H1 (cell line): Measurements from ENCODE around the gene IQCM.

Experiments used
- CTCF ChIP-seq, 3 experiments: IDR thresholded peaks; 1 replicate in 2 of 3; 2 replicates in 1 of 3; pipeline versions ENCODE4 v1.5.1 to v1.6.1; 2011; ENCODE audit warnings: low read length in 3 of 3, mild to moderate bottlenecking in 3 of 3, inconsistent platforms in 2 of 3, low read depth in 1 of 3, moderate library complexity in 1 of 3; ENCODE audit not compliant: insufficient read depth in 1 of 3; ENCODE audit errors: control extremely low read depth in 1 of 3
- JUN ChIP-seq: IDR thresholded peaks from 2 replicates; pipeline ENCODE4 v1.6.1; 2011; ENCODE audit warnings: low read depth, mild to moderate bottlenecking, improper control_type of control experiment, low read length
- POLR2A ChIP-seq, 2 experiments: IDR thresholded peaks; 1 replicate in 1 of 2; 2 replicates in 1 of 2; pipeline ENCODE4 v1.6.1; 2011; ENCODE audit warnings: low read depth in 2 of 2, low read length in 2 of 2, mild to moderate bottlenecking in 2 of 2; ENCODE audit errors: control extremely low read depth in 1 of 2
- POLR2AphosphoS5 ChIP-seq: IDR thresholded peaks from 2 replicates; pipeline ENCODE4 v1.6.1; 2011; ENCODE audit warnings: low read depth, low read length
- TAF1 ChIP-seq: IDR thresholded peaks from 2 replicates; pipeline ENCODE4 v1.6.1; 2011; ENCODE audit warnings: mild to moderate bottlenecking, low read depth, low read length

GRCh38 chr4:149831656-149832208, 16.1 kb upstream of the IQCM start:
- TF ChIP-seq POLR2AphosphoS5 (no peak), JUN (no peak), CTCF (IDR thresholded peaks at IDR 0.05; ENCODE audit: control extremely low read depth in 1 of 3, insufficient read depth in 1 of 3, low read depth in 1 of 3, low read length in 3 of 3) (no peak), TAF1 (no peak), POLR2A (IDR thresholded peaks at IDR 0.05; ENCODE audit: control extremely low read depth in 1 of 2, low read depth in 2 of 2, low read length in 2 of 2) (no peak)
